Thoracic aorta (tissue), 2 donors: ENCODE measurements around the gene CD63. TPM values are rescaled to one million over a fixed set of nuclear protein-coding genes. Genes with fewer than 3 reads are reported as not detected.

Experiments used
- ATAC-seq: fragments of 150-250 bp; one replicate; pipeline ENCODE4 v1.8.0; 2017; ENCODE audit warnings: low read depth; ENCODE audit not compliant: insufficient number of reproducible peaks, low FRiP score
- DNase-seq: peaks from one replicate; pipeline ENCODE4 v3.0.0-alpha.2; 2020; ENCODE audit warnings: low spot score
- H3K27ac ChIP-seq, 2 donors: fragments of 200-600 bp; sonication (generic); 1 replicate in 1 of 2; 2 replicates in 1 of 2; pipeline ENCODE4 v1.5.1; 2016; ENCODE audit warnings: mild to moderate bottlenecking in 2 of 2, moderate library complexity in 2 of 2
- H3K27me3 ChIP-seq: fragments of 200-600 bp; sonication (generic); replicated peaks from 2 replicates; pipeline ENCODE4 v1.6.0; 2016; ENCODE audit warnings: mild to moderate bottlenecking; ENCODE audit not compliant: insufficient read depth
- H3K36me3 ChIP-seq: fragments of 200-600 bp; sonication (generic); one replicate; pipeline ENCODE4 v1.5.1; 2016
- H3K4me1 ChIP-seq, 2 donors: fragments of 200-600 bp; sonication (generic); 1 replicate in 1 of 2; 2 replicates in 1 of 2; pipeline versions ENCODE4 v1.5.1 to v1.6.0; 2016; ENCODE audit warnings: low read depth in 2 of 2, mild to moderate bottlenecking in 1 of 2; ENCODE audit not compliant: control insufficient read depth in 1 of 2
- H3K4me3 ChIP-seq: fragments of 200-600 bp; sonication (generic); 2 replicates; pipeline ENCODE4 v1.5.1; 2016; ENCODE audit warnings: mild to moderate bottlenecking
- H3K9me3 ChIP-seq: fragments of 200-600 bp; sonication (generic); 2 replicates; pipeline ENCODE4 v1.5.1; 2016
- CTCF ChIP-seq: fragments of 200-600 bp; sonication (generic); IDR thresholded peaks from one replicate; pipeline ENCODE4 v1.5.1; 2019; ENCODE audit warnings: antibody characterized with exemption
- total RNA-seq, 2 donors: library from RNA; depleted of rRNA; stranded (reverse); fragments of >200 nt; gene quantifications; one replicate each; pipeline versions ENCODE4 v1.1.0 to v1.2.3, GENCODE V29; 2016

Gene CD63
- total RNA-seq, 2 donors from 2014 or later, result 615 to 776 TPM

GRCh38 chr12:55683676-55684075 lies 45.1 kb downstream of the CD63 start:
- ATAC-seq (no peak), DNase-seq (no peak)
- H3K9me3 ChIP-seq, result no peaks in the 10 kb centered on the region
- H3K4me1 ChIP-seq, result peaks cover 6 to 15% of the 10 kb centered on the region in 2 donors
- H3K27me3 ChIP-seq, result no peaks in the 10 kb centered on the region
- H3K36me3 ChIP-seq, result peaks cover 39% of the 10 kb centered on the region
- H3K4me3 ChIP-seq, result no peak overlapping the region
- no peak for TF ChIP-seq CTCF
- no peak overlapping the region for H3K27ac ChIP-seq

GRCh38 chr12:55682087-55682796 lies 46.6 kb downstream of the CD63 start:
- no peak for DNase-seq

GRCh38 chr12:55681142-55682077 lies 47.4 kb downstream of the CD63 start:
- H3K4me1 ChIP-seq, result peaks cover 6 to 15% of the 10 kb centered on the region in 2 donors
- H3K36me3 ChIP-seq, result peaks cover 16% of the 10 kb centered on the region
- H3K4me3 ChIP-seq, result peak overlapping the region; percentile 51
- ATAC-seq, result peak; percentile 44
- peak overlapping the region; percentile 34 to 47 for H3K27ac ChIP-seq
- peak; percentile 36 for TF ChIP-seq CTCF
- no peaks in the 10 kb centered on the region for H3K9me3 ChIP-seq
- peak; percentile 63 for DNase-seq
- H3K27me3 ChIP-seq, result no peaks in the 10 kb centered on the region

More at GRCh38 chr12:55682087-55682796, 46.6 kb downstream of the CD63 start:
- no peak for ATAC-seq
- H3K27me3 ChIP-seq, result no peaks in the 10 kb centered on the region
- peak overlapping the region; percentile 51 for H3K4me3 ChIP-seq
- no peaks in the 10 kb centered on the region for H3K9me3 ChIP-seq
- H3K36me3 ChIP-seq, result peaks cover 24% of the 10 kb centered on the region
- H3K27ac ChIP-seq, result no peak overlapping the region
- peaks cover 6 to 15% of the 10 kb centered on the region in 2 donors for H3K4me1 ChIP-seq
- no peak for TF ChIP-seq CTCF

GRCh38 chr12:55679691-55680090 lies 49.1 kb downstream of the CD63 start:
- H3K4me3 ChIP-seq, result no peak overlapping the region
- no peak for ATAC-seq
- H3K9me3 ChIP-seq, result no peaks in the 10 kb centered on the region
- no peaks in the 10 kb centered on the region for H3K27me3 ChIP-seq
- peaks cover 6 to 15% of the 10 kb centered on the region in 2 donors for H3K4me1 ChIP-seq
- no peaks in the 10 kb centered on the region for H3K36me3 ChIP-seq
- no peak for TF ChIP-seq CTCF
- H3K27ac ChIP-seq, result no peak overlapping the region
- DNase-seq, result no peak

- ATAC-seq (no peak), DNase-seq (no peak)
- no peaks in the 10 kb centered on the region for H3K9me3 ChIP-seq
- H3K27me3 ChIP-seq, result no peaks in the 10 kb centered on the region
- peaks cover 3 to 7% of the 10 kb centered on the region in 2 donors for H3K4me1 ChIP-seq
- H3K4me3 ChIP-seq, result no peak overlapping the region
- no peak for TF ChIP-seq CTCF
- no peaks in the 10 kb centered on the region for H3K36me3 ChIP-seq
- no peak overlapping the region for H3K27ac ChIP-seq
Observed at GRCh38 chr12:55676707-55677106, 52.1 kb downstream of the CD63 start.
